HG03103 (cell line): Measurements from ENCODE around the gene IKZF2.

Experiments used
- ATAC-seq: cut with Tn5 transposase; IDR thresholded peaks from one replicate; pipeline ENCODE4 v1.9.1; 2021; ENCODE audit warnings: low read depth; ENCODE audit not compliant: unreplicated experiment

The IKZF2 gene

DNA sequence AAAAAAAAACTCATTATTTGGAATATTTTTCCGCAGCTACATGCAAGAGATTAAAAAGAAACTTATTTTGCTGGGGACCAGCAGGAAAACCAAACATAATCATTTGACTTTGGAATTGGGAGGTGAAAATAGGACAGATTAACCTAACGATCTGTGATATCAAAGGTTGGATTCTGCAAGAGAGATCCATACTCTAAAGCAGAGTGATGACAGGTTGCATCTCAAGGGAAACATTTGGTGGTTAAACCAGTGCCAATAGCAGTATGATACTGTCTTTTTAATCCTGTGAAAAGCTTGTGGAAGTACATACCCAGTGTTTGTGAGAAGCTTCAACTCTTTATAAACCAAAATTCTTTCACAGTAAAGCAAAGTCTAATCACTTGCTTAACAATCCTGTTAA lies 5.3 kb upstream of the IKZF2 start:
- no peak for ATAC-seq

- no peak for ATAC-seq
Observed at GRCh38 chr2:213152888-213153287, 1.5 kb upstream of the IKZF2 start.

- peak; percentile 8 for ATAC-seq
Observed at GRCh38 chr2:213152065-213152794, 818 bp upstream of the IKZF2 start.

DNA sequence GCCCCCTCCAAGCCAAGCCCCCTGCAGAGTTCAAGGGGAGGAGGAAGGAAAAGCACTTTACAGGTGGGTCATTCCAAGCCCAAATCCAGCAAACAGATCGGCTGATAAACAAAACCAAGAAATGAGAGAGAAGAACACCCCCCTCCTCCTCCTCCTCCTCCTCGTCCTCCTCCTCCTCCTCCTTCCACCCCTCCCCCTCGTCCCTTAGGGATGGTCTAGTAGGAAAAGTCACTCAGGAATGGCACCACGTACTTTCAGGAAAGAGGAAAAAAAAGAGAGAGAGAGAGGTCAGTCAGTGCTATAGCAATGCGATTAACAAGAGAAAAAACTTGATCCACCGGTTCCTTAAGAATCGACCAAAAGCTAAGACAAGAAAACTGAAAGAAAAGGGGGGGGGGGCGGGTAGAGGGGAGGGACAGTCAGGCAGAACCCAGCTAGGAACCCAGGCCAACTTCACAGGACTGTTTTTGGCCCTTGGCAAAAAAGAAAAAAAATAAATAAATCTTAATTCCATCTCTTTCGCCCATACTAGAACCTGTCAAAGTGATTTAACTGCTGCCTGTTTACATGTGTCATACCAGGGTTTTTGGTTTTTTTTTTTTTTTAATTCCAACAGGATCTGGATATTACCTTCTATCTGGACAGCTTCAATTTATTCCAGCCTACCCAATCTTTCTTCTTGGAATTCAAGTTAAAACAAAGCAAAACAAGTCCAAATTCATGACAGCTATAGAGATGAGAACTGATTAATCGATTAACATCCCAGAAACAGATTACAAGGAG lies 906 bp downstream of the IKZF2 start:
- ATAC-seq = no peak

GRCh38 chr2:213149949-213150314 lies 1.5 kb downstream of the IKZF2 start:
- no peak for ATAC-seq

DNA sequence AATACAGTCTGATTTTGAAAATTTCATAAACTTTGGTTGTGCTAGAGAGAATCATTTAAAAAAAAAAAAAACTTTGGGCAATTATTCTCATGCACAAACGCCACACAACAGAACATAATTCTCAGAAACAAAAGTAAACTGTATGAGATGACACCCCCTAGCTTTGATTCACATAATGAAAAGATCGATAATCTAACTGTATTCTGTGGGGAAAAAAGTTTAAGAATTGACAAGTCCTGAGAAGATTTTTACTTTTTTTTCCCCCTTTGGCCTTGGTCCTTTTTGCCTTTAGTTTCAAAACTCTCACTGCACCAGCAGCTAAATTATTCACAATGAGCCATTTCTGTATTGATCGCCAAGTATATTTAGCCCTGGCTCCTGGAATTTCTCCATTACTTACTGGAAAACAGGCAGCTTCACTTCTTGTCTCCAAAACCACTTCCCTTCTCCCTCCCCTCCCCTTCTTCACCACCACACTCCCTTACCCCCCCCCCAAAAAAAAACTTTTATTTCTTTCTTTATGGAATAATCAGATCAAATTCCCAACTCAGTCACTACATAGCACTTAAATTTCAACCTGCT lies 2.0 kb downstream of the IKZF2 start:
- ATAC-seq = no peak

DNA sequence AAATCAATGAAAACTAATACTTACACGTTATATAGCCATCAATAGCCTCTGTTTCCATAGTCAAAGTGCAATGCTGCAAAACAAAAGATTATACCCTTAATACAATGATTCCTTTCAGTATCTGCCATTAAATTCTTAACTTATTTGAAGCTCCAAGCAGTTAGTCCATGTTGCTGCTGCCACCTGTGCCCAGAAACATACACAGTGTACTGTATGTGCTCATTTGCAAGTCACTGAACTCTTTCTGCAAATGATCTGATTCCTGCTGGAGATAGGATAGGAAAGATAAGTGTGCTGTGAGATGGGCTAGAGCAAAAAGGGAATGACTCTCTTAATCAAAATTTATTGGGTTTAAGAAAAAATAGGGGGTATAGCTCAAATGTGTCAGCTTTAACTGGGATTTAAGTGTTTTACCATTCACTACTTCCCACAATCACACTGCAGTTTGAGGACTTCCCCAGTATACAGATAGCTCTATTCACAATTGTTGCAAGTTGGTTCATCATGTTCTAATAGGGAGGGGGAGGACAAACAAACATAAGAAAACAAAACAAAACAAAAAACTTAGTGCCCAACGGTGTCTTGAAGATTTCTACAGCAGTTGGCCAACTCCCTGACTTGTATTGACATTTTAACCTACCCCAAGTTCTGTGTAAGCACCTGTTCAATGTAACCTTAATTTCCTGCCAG lies 2.7 kb downstream of the IKZF2 start:
- no peak for ATAC-seq

DNA sequence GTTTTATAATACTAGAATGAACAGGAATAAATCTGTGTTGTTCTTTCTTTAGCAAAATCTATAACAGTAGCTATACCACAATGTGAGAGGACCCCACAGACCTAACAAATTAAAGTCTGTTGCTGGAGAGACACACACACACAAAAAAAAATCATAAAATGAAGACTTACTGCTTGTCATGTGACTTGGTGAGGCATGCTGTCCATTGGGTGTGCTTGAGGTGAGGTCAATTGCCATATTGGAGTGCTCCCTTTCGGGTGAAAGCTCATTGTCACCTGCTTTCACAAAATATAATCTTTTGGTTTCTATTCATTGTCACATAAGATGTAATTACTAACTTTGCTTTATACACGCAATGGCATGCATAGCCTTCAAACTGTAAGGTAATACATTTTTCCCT lies 3.9 kb downstream of the IKZF2 start:
- no peak for ATAC-seq

DNA sequence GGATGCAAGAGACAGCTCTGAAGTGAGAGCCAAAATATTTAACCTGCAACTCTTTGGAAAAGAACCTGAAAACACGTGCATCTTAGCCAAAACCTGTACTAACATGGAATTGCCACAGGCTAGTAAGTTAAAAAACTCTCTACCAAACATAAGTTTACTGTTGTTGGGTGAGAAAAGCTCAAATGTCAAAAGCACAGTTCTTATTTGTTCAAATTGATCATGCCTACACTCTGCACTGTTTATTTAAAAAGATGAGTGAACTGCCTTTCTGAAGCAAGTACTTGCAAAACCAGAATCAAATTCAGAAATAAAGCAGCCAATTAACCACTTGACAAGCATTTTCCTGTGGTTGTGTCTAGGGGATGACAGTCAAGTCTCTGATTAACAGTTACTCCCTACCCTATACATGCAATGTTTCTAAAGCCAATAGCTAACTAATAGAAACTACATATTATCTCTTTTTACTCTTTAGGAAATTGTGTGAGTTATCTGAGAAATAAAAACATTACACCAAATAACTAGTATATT lies 5.6 kb downstream of the IKZF2 start:
- ATAC-seq = no peak

- ATAC-seq = no peak
Observed at GRCh38 chr2:213137064-213137463, 14.3 kb downstream of the IKZF2 start.

- no peak for ATAC-seq
Observed at GRCh38 chr2:213129311-213129710, 22.1 kb downstream of the IKZF2 start.

GRCh38 chr2:213125646-213126347 lies 25.6 kb downstream of the IKZF2 start:
- no peak for ATAC-seq

- no peak for ATAC-seq
Observed at GRCh38 chr2:213122725-213123124, 28.7 kb downstream of the IKZF2 start.

GRCh38 chr2:213121690-213122089 lies 29.7 kb downstream of the IKZF2 start:
- ATAC-seq = no peak

- peak; percentile 63 for ATAC-seq
Observed at GRCh38 chr2:213119061-213119809, 32.2 kb downstream of the IKZF2 start.

DNA sequence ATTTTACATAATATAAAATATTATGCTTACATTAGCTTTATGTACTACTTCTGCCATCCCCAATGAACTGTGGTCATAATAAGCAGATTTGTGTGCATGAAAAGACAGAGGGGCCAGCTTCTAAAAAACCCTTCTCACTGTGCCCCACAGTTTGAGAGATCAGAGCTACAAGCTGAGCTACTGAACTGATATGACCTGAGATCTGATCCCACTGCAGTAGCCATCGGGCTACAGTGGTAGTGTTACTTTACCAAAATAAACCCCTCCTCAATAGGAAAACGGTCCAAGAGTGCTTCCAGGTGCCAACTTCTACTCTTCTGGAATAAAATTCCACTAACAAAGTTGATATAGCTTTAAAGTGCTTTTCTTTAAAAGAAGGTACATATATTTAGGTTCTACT lies 43.1 kb downstream of the IKZF2 start:
- ATAC-seq = no peak

GRCh38 chr2:213107728-213108127 lies 43.7 kb downstream of the IKZF2 start:
- ATAC-seq = no peak

DNA sequence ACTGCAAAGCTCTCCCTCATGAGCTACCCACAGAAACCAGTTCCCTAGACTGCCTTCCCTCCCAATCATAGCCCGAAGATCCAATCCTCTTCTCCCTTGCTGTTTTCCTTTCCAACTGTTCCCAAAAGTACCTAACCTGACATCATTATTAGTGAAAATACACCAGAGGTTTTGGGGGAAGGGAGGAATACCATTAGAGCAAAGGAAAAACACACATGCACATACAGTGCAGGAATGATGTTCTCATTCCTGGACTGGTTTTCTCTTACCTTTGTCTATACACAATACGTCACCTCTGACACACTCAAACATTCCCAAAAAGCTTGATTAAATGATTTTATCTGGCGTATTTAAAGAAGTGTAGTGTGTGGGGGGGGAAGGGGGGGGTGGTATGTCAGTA lies 46.2 kb downstream of the IKZF2 start:
- no peak for ATAC-seq

- ATAC-seq = no peak
Observed at GRCh38 chr2:213104903-213105202, 46.6 kb downstream of the IKZF2 start.
